Measurements from ENCODE around the gene GRAMD2B.

DNA sequence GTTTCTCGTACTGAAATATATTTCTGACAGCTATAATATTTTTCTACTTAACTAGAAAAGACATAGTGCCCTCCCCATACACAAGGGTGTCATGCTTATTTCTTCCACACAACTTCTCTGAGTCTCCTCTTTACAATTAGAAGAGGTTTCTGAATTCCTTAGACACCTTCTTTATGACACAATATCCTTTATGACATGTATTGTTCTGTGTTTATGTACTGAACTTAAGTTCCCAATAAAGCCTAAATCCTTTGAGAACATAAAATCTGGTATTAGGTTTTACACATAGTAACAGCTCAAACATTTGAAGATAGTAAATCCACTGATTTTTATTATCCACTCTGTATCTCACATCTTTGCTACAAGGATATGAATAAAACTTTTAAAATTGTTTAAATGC is 32.5 kb downstream of the GRAMD2B start:
- TF ChIP-seq, protein P1, sequence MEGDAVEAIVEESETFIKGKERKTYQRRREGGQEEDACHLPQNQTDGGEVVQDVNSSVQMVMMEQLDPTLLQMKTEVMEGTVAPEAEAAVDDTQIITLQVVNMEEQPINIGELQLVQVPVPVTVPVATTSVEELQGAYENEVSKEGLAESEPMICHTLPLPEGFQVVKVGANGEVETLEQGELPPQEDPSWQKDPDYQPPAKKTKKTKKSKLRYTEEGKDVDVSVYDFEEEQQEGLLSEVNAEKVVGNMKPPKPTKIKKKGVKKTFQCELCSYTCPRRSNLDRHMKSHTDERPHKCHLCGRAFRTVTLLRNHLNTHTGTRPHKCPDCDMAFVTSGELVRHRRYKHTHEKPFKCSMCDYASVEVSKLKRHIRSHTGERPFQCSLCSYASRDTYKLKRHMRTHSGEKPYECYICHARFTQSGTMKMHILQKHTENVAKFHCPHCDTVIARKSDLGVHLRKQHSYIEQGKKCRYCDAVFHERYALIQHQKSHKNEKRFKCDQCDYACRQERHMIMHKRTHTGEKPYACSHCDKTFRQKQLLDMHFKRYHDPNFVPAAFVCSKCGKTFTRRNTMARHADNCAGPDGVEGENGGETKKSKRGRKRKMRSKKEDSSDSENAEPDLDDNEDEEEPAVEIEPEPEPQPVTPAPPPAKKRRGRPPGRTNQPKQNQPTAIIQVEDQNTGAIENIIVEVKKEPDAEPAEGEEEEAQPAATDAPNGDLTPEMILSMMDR (IDR thresholded peaks at IDR 0.05; ENCODE audit: poor library complexity, severe bottlenecking) = no peak
- TF ChIP-seq TAF1 (IDR thresholded peaks at IDR 0.05; ENCODE audit: low read depth) (no peak), EZH2 (IDR thresholded peaks at IDR 0.05; ENCODE audit: borderline replicate concordance, insufficient read depth, low read length, poor library complexity, severe bottlenecking) (no peak), RAD21 (conservative IDR thresholded peaks at IDR 0.05) (no peak), POLR2AphosphoS5 (IDR thresholded peaks at IDR 0.05) (no peak)
- TF ChIP-seq, protein P2, sequence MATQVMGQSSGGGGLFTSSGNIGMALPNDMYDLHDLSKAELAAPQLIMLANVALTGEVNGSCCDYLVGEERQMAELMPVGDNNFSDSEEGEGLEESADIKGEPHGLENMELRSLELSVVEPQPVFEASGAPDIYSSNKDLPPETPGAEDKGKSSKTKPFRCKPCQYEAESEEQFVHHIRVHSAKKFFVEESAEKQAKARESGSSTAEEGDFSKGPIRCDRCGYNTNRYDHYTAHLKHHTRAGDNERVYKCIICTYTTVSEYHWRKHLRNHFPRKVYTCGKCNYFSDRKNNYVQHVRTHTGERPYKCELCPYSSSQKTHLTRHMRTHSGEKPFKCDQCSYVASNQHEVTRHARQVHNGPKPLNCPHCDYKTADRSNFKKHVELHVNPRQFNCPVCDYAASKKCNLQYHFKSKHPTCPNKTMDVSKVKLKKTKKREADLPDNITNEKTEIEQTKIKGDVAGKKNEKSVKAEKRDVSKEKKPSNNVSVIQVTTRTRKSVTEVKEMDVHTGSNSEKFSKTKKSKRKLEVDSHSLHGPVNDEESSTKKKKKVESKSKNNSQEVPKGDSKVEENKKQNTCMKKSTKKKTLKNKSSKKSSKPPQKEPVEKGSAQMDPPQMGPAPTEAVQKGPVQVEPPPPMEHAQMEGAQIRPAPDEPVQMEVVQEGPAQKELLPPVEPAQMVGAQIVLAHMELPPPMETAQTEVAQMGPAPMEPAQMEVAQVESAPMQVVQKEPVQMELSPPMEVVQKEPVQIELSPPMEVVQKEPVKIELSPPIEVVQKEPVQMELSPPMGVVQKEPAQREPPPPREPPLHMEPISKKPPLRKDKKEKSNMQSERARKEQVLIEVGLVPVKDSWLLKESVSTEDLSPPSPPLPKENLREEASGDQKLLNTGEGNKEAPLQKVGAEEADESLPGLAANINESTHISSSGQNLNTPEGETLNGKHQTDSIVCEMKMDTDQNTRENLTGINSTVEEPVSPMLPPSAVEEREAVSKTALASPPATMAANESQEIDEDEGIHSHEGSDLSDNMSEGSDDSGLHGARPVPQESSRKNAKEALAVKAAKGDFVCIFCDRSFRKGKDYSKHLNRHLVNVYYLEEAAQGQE (IDR thresholded peaks at IDR 0.05; ENCODE audit: borderline replicate concordance) = no peak
